CD4-positive, alpha-beta T cell (primary cell): ENCODE data around the gene SNX11. TPM values are rescaled to one million over a fixed set of nuclear protein-coding genes. Genes with fewer than 3 reads are reported as not detected.
A peak's percentile ranks its signal among the peaks of the same experiment; 100 is the strongest.

ENCODE experiments used
- ATAC-seq: fragments of 200-7000 bp; cut with Tn5 transposase; one replicate; pipeline ENCODE4 v1.10.0; 2022; ENCODE audit warnings: mild to moderate bottlenecking; ENCODE audit not compliant: poor library complexity
- CTCF ChIA-PET: fragments of 350-600 bp; sonication (Branson Sonifier 250); formaldehyde crosslinking; loops from one replicate; lab custom pipeline; 2021; ENCODE audit warnings: antibody characterized with exemption, inconsistent platforms; lab: Charles Lee
- POLR2A ChIA-PET: fragments of 350-600 bp; sonication (Branson Sonifier 250); formaldehyde crosslinking; loops from one replicate; lab custom pipeline; 2021; ENCODE audit warnings: antibody characterized with exemption, inconsistent platforms; lab: Charles Lee
- DNase-seq, 14 experiments: peaks; one replicate each; pipeline ENCODE4 v3.0.0-alpha.2; 2013 to 2020; ENCODE audit warnings: mixed read lengths in 2 of 14
- H3K27ac ChIP-seq, 2 donors: one replicate each; pipeline versions ENCODE4 v1.5.1 to v1.7.0; 2013; ENCODE audit warnings: low read length in 2 of 2, low read depth in 1 of 2, mild to moderate bottlenecking in 1 of 2
- H3K27me3 ChIP-seq, 2 experiments: 1 replicate in 1 of 2; 2 replicates in 1 of 2; pipeline versions ENCODE4 v1.6.1 to v1.7.0; 2013; ENCODE audit warnings: low read length in 2 of 2, control low read depth in 1 of 2, mild to moderate bottlenecking in 1 of 2, moderate library complexity in 1 of 2; ENCODE audit not compliant: insufficient read depth in 2 of 2, control insufficient read depth in 1 of 2
- H3K36me3 ChIP-seq: one replicate; pipeline ENCODE4 v1.6.1; 2013; ENCODE audit warnings: low read length, control low read depth; ENCODE audit not compliant: insufficient read depth
- H3K4me1 ChIP-seq: one replicate; pipeline ENCODE4 v1.6.1; 2013; ENCODE audit warnings: low read length, control low read depth; ENCODE audit not compliant: insufficient read depth
- H3K4me3 ChIP-seq: one replicate; pipeline ENCODE4 v1.5.1; 2013; ENCODE audit warnings: mild to moderate bottlenecking, low read length, moderate library complexity
- H3K9me3 ChIP-seq, 2 experiments: 1 replicate in 1 of 2; 2 replicates in 1 of 2; pipeline versions ENCODE4 v1.6.1 to v1.7.0; 2013; ENCODE audit warnings: low read length in 2 of 2, mild to moderate bottlenecking in 2 of 2, control low read depth in 1 of 2, moderate library complexity in 1 of 2; ENCODE audit not compliant: control insufficient read depth in 1 of 2, insufficient read depth in 1 of 2
- H3K27ac Mint-ChIP-seq: one replicate; pipeline ENCODE4 v1.8.0; 2020; ENCODE audit warnings: mixed read lengths
- H3K27me3 Mint-ChIP-seq: one replicate; pipeline ENCODE4 v1.8.0; 2021; ENCODE audit warnings: mixed read lengths
- H3K36me3 Mint-ChIP-seq: one replicate; pipeline ENCODE4 v1.8.0; 2021; ENCODE audit warnings: low read depth, mixed read lengths
- H3K4me1 Mint-ChIP-seq: one replicate; pipeline ENCODE4 v1.8.0; 2021; ENCODE audit warnings: low read depth, mixed read lengths
- H3K4me3 Mint-ChIP-seq: one replicate; pipeline ENCODE4 v1.8.0; 2020; ENCODE audit warnings: mild to moderate bottlenecking, mixed read lengths
- H3K9me3 Mint-ChIP-seq: one replicate; pipeline ENCODE4 v1.8.0; 2020; ENCODE audit warnings: mixed read lengths
- CTCF ChIP-seq: fragments of 200-600 bp; IDR thresholded peaks from one replicate; pipeline ENCODE4 v1.8.0; 2022; ENCODE audit warnings: antibody characterized with exemption, mild to moderate bottlenecking
- intact Hi-C, 2 experiments: fragments of 100-400 bp; cut with DNase I in 1 of 2; cut with micrococcal nuclease in 1 of 2; formaldehyde crosslinking; loops; one replicate each; pipeline versions ENCODE4 v1.15.1 to v1.9.0; 2023 to 2025; cut with DNase I, micrococcal nuclease
- total RNA-seq, 174 experiments: library from RNA in 2 of 174; stranded (reverse) in 2 of 174; gene quantifications; one replicate each; pipeline ENCODE4 v1.2.3 and lab custom pipeline; 2021 to 2026

Gene SNX11
- total RNA-seq, 2 experiments from 2014 or later = 6.8 to 8.7 TPM

GRCh38 chr17:48152289-48152688 is 44.7 kb downstream of the SNX11 start:
- intact Hi-C loops = no loop called here
- Mint-ChIP-seq H3K27me3 (no peaks in the 10 kb centered on the region), H3K27ac (no peak overlapping the region), H3K36me3 (peaks cover 89% of the 10 kb centered on the region), H3K4me3 (no peak overlapping the region), H3K4me1 (peaks cover 10% of the 10 kb centered on the region), H3K9me3 (no peaks in the 10 kb centered on the region)
- H3K9me3 ChIP-seq = no peaks in the 10 kb centered on the region
- H3K4me3 ChIP-seq = no peak overlapping the region
- TF ChIP-seq CTCF = no peak
- H3K27ac ChIP-seq = no peak overlapping the region
- H3K36me3 ChIP-seq = peaks cover 79% of the 10 kb centered on the region
- H3K27me3 ChIP-seq = no peaks in the 10 kb centered on the region
- POLR2A ChIA-PET = no interaction called here
- DNase-seq (no peak), ATAC-seq (no peak)
- CTCF ChIA-PET = interaction anchor here (0.6 kb wide), 1 partner anchor 497 kb away, joined by 3 read pairs; no protein-coding TSS in a partner anchor
- no peaks in the 10 kb centered on the region for H3K4me1 ChIP-seq

- intact Hi-C loops = no loop called here
- DNase-seq (peak in 1 of 14 experiments; percentile 25), ATAC-seq (no peak)
- Mint-ChIP-seq H3K9me3 (no peaks in the 10 kb centered on the region), H3K27ac (no peak overlapping the region), H3K27me3 (no peaks in the 10 kb centered on the region), H3K4me3 (no peak overlapping the region), H3K36me3 (peaks cover 75% of the 10 kb centered on the region), H3K4me1 (no peaks in the 10 kb centered on the region)
- ChIA-PET POLR2A (no interaction called here), CTCF (no interaction called here)
- Histone ChIP-seq H3K4me1 (no peaks in the 10 kb centered on the region), H3K27ac (no peak overlapping the region), H3K27me3 (no peaks in the 10 kb centered on the region), H3K36me3 (peaks cover 64% of the 10 kb centered on the region), H3K4me3 (no peak overlapping the region), H3K9me3 (no peaks in the 10 kb centered on the region)
- TF ChIP-seq CTCF = no peak
These were observed 46.3 kb downstream of the SNX11 start for GRCh38 chr17:48153691-48154358.

- Histone ChIP-seq H3K9me3 (no peaks in the 10 kb centered on the region), H3K27ac (no peak overlapping the region), H3K27me3 (no peaks in the 10 kb centered on the region), H3K4me1 (no peaks in the 10 kb centered on the region), H3K4me3 (no peak overlapping the region), H3K36me3 (peaks cover 65% of the 10 kb centered on the region)
- CTCF ChIA-PET = no interaction called here
- H3K9me3 Mint-ChIP-seq = no peaks in the 10 kb centered on the region
- peak overlapping the region; percentile 20 for H3K27ac Mint-ChIP-seq
- intact Hi-C loops = no loop called here
- DNase-seq (no peak), ATAC-seq (no peak)
- H3K36me3 Mint-ChIP-seq = peaks cover 77% of the 10 kb centered on the region
- H3K27me3 Mint-ChIP-seq = no peaks in the 10 kb centered on the region
- no peak overlapping the region for H3K4me3 Mint-ChIP-seq
- no peaks in the 10 kb centered on the region for H3K4me1 Mint-ChIP-seq
- TF ChIP-seq CTCF = no peak
- POLR2A ChIA-PET = no interaction called here
These were observed 48.5 kb downstream of the SNX11 start for GRCh38 chr17:48155889-48156611.
